ENCODE data around the gene BTF3. TPM values are rescaled to one million over a fixed set of nuclear protein-coding genes. Genes with fewer than 3 reads are reported as not detected.

BTF3 gene
- total and polyA plus RNA-seq, 9 of the 15 experiments (the other 6 are each of a cell fraction or from before 2014, with no cell fraction given) = 534 to 1,637 (median 848) TPM

- TF ChIP-seq ZNF592 (IDR thresholded peaks at IDR 0.05) (peak; percentile 33; the same call in 1 of the 2 replicates), GABPA (tag; conservative IDR thresholded peaks at IDR 0.05; ENCODE audit: low read depth) (no peak), ZNF586 (CRISPR knock-in tag; conservative IDR thresholded peaks at IDR 0.05) (no peak), KLF16 (IDR thresholded peaks at IDR 0.05) (no peak), CBFA2T3 (IDR thresholded peaks at IDR 0.05) (0 out of 2 replicates have a peak, but pooled peaks have one; percentile 6), ZNF133 (CRISPR knock-in tag; IDR thresholded peaks at IDR 0.05) (no peak), PHF21A (IDR thresholded peaks at IDR 0.05; ENCODE audit: borderline replicate concordance, low read depth) (0 out of 2 replicates have a peak, but pooled peaks have one; percentile 44), SMARCA4 (IDR thresholded peaks at IDR 0.05) (peak; percentile 49; the same call in 1 of the 2 replicates), ZNF316 (IDR thresholded peaks at IDR 0.05) (no peak), MCM2 (IDR thresholded peaks at IDR 0.05; ENCODE audit: low read depth) (no peak), KLF10 (CRISPR knock-in tag; IDR thresholded peaks at IDR 0.05) (no peak), ZFX (CRISPR knock-in tag; IDR thresholded peaks at IDR 0.05) (no peak), ESRRB (CRISPR knock-in tag; IDR thresholded peaks at IDR 0.05; ENCODE audit: borderline replicate concordance) (no peak), RAD51 (IDR thresholded peaks at IDR 0.05; ENCODE audit: borderline replicate concordance, low read depth) (peak; percentile 98), NR2C1 (IDR thresholded peaks at IDR 0.05) (peak; percentile 46; the same call in 1 of the 2 replicates), NR2C1 (tag; IDR thresholded peaks at IDR 0.05) (no peak), NFXL1 (CRISPR knock-in tag; IDR thresholded peaks at IDR 0.05) (no peak)
- TF ChIP-seq, protein P1, sequence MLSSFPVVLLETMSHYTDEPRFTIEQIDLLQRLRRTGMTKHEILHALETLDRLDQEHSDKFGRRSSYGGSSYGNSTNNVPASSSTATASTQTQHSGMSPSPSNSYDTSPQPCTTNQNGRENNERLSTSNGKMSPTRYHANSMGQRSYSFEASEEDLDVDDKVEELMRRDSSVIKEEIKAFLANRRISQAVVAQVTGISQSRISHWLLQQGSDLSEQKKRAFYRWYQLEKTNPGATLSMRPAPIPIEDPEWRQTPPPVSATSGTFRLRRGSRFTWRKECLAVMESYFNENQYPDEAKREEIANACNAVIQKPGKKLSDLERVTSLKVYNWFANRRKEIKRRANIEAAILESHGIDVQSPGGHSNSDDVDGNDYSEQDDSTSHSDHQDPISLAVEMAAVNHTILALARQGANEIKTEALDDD (IDR thresholded peaks at IDR 0.05) = peak; percentile 36; the same call in 1 of the 2 replicates
- TF ChIP-seq, protein P2, sequence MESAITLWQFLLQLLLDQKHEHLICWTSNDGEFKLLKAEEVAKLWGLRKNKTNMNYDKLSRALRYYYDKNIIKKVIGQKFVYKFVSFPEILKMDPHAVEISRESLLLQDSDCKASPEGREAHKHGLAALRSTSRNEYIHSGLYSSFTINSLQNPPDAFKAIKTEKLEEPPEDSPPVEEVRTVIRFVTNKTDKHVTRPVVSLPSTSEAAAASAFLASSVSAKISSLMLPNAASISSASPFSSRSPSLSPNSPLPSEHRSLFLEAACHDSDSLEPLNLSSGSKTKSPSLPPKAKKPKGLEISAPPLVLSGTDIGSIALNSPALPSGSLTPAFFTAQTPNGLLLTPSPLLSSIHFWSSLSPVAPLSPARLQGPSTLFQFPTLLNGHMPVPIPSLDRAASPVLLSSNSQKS (CRISPR knock-in tag; IDR thresholded peaks at IDR 0.05) = no peak
Observed at GRCh38 chr5:73496984-73497457, 1.2 kb upstream of the BTF3 start (continued).
